Effector memory CD4-positive, alpha-beta T cell (primary cell): Measurements from ENCODE around the gene MEIOSIN.

ENCODE experiments used
- DNase-seq, 3 donors: peaks; one replicate each; pipeline ENCODE4 v3.0.0-alpha.2; 2020
- H3K27ac ChIP-seq: 2 replicates; pipeline ENCODE4 v1.7.0; 2013; ENCODE audit warnings: mild to moderate bottlenecking, low read length, moderate library complexity; ENCODE audit not compliant: insufficient read depth, poor library complexity, severe bottlenecking
- H3K27me3 ChIP-seq: replicated peaks from 2 replicates; pipeline ENCODE4 v1.7.0; 2013; ENCODE audit warnings: mild to moderate bottlenecking, low read length; ENCODE audit not compliant: insufficient read depth, control insufficient read depth, poor library complexity, severe bottlenecking
- H3K36me3 ChIP-seq: 2 replicates; pipeline ENCODE4 v1.7.0; 2013; ENCODE audit warnings: mild to moderate bottlenecking, low read length, moderate library complexity; ENCODE audit not compliant: control insufficient read depth, insufficient read depth
- H3K4me1 ChIP-seq: 2 replicates; pipeline ENCODE4 v1.7.0; 2013; ENCODE audit warnings: low read length, mild to moderate bottlenecking; ENCODE audit not compliant: control insufficient read depth, insufficient read depth, poor library complexity, severe bottlenecking
- H3K4me3 ChIP-seq: 2 replicates; pipeline ENCODE4 v1.7.0; 2013; ENCODE audit warnings: low read length, low read depth, mild to moderate bottlenecking; ENCODE audit not compliant: insufficient read depth, poor library complexity, severe bottlenecking
- H3K9me3 ChIP-seq: 2 replicates; pipeline ENCODE4 v1.7.0; 2013; ENCODE audit warnings: mild to moderate bottlenecking, low read length, moderate library complexity; ENCODE audit not compliant: control insufficient read depth

MEIOSIN gene

GRCh38 chr19:45764475-45764874 is 31.2 kb downstream of the MEIOSIN start:
- Histone ChIP-seq H3K27me3 (peaks cover 20% of the 10 kb centered on the region), H3K4me1 (peaks cover 15% of the 10 kb centered on the region), H3K27ac (no peak overlapping the region), H3K36me3 (no peaks in the 10 kb centered on the region), H3K9me3 (no peaks in the 10 kb centered on the region), H3K4me3 (no peak overlapping the region)
- DNase-seq: no peak

- DNase-seq: no peak
- Histone ChIP-seq H3K27me3 (peaks cover 20% of the 10 kb centered on the region), H3K4me3 (no peak overlapping the region), H3K27ac (no peak overlapping the region), H3K36me3 (no peaks in the 10 kb centered on the region), H3K9me3 (no peaks in the 10 kb centered on the region), H3K4me1 (peaks cover 22% of the 10 kb centered on the region)
These were observed 31.9 kb downstream of the MEIOSIN start for GRCh38 chr19:45764945-45765701.

GRCh38 chr19:45765702-45766295 is 32.6 kb downstream of the MEIOSIN start:
- Histone ChIP-seq H3K27me3 (peaks cover 20% of the 10 kb centered on the region), H3K36me3 (no peaks in the 10 kb centered on the region), H3K9me3 (no peaks in the 10 kb centered on the region), H3K4me1 (peaks cover 27% of the 10 kb centered on the region), H3K4me3 (no peak overlapping the region), H3K27ac (no peak overlapping the region)
- no peak for DNase-seq

- Histone ChIP-seq H3K4me1 (peaks cover 30% of the 10 kb centered on the region), H3K27me3 (peaks cover 20% of the 10 kb centered on the region), H3K9me3 (no peaks in the 10 kb centered on the region), H3K27ac (no peak overlapping the region), H3K36me3 (no peaks in the 10 kb centered on the region), H3K4me3 (no peak overlapping the region)
- no peak for DNase-seq
These were observed 33.1 kb downstream of the MEIOSIN start for GRCh38 chr19:45766296-45766868.

GRCh38 chr19:45766869-45767346 is 33.7 kb downstream of the MEIOSIN start:
- Histone ChIP-seq H3K4me1 (peaks cover 30% of the 10 kb centered on the region), H3K4me3 (no peak overlapping the region), H3K9me3 (no peaks in the 10 kb centered on the region), H3K27me3 (peaks cover 20% of the 10 kb centered on the region), H3K27ac (no peak overlapping the region), H3K36me3 (no peaks in the 10 kb centered on the region)
- no peak for DNase-seq

- H3K4me3 ChIP-seq: peak overlapping the region; percentile 50
- H3K9me3 ChIP-seq: no peaks in the 10 kb centered on the region
- no peaks in the 10 kb centered on the region for H3K36me3 ChIP-seq
- no peak overlapping the region for H3K27ac ChIP-seq
- DNase-seq: no peak
- peaks cover 20% of the 10 kb centered on the region for H3K27me3 ChIP-seq
- H3K4me1 ChIP-seq: peaks cover 30% of the 10 kb centered on the region
These were observed 34.2 kb downstream of the MEIOSIN start for GRCh38 chr19:45767410-45767880.

GRCh38 chr19:45767881-45768654 is 34.8 kb downstream of the MEIOSIN start:
- Histone ChIP-seq H3K27me3 (peaks cover 20% of the 10 kb centered on the region), H3K36me3 (no peaks in the 10 kb centered on the region), H3K4me1 (peaks cover 30% of the 10 kb centered on the region), H3K9me3 (no peaks in the 10 kb centered on the region), H3K27ac (no peak overlapping the region), H3K4me3 (peak overlapping the region; percentile 50)
- DNase-seq: no peak

GRCh38 chr19:45768655-45768983 is 35.4 kb downstream of the MEIOSIN start:
- DNase-seq: peak in 2 of 3 donors; percentile 27 to 29
- Histone ChIP-seq H3K27me3 (peaks cover 20% of the 10 kb centered on the region), H3K9me3 (no peaks in the 10 kb centered on the region), H3K4me1 (peaks cover 30% of the 10 kb centered on the region), H3K36me3 (no peaks in the 10 kb centered on the region), H3K4me3 (peak overlapping the region; percentile 68), H3K27ac (peak overlapping the region; percentile 25)

- Histone ChIP-seq H3K27me3 (peaks cover 17% of the 10 kb centered on the region), H3K27ac (peak within 1 kb of the TSS; percentile 56), H3K4me1 (peaks cover 30% of the 10 kb centered on the region), H3K9me3 (no peaks in the 10 kb centered on the region), H3K36me3 (no peaks in the 10 kb centered on the region), H3K4me3 (peak within 1 kb of the TSS; percentile 68)
- DNase-seq: peak; percentile 86 to 92 (median 91)
These were observed 35.9 kb downstream of the MEIOSIN start, which contains the start of gene SIX5 for GRCh38 chr19:45768984-45769782. TSS of gene SIX5 (minus strand) at chr19:45769252. CDS start at chr19:45768844, 408 bp downstream.
